ENCODE measurements around the gene TMPRSS2.
A peak's percentile ranks its signal among the peaks of the same experiment; 100 is the strongest.

The TMPRSS2 gene

GRCh38 chr21:41480086-41480690, 27.8 kb downstream of the TMPRSS2 start:
- no peak for DNase-seq

- DNase-seq, result no peak
Measured at GRCh38 chr21:41479686-41480085, 28.3 kb downstream of the TMPRSS2 start.

DNA sequence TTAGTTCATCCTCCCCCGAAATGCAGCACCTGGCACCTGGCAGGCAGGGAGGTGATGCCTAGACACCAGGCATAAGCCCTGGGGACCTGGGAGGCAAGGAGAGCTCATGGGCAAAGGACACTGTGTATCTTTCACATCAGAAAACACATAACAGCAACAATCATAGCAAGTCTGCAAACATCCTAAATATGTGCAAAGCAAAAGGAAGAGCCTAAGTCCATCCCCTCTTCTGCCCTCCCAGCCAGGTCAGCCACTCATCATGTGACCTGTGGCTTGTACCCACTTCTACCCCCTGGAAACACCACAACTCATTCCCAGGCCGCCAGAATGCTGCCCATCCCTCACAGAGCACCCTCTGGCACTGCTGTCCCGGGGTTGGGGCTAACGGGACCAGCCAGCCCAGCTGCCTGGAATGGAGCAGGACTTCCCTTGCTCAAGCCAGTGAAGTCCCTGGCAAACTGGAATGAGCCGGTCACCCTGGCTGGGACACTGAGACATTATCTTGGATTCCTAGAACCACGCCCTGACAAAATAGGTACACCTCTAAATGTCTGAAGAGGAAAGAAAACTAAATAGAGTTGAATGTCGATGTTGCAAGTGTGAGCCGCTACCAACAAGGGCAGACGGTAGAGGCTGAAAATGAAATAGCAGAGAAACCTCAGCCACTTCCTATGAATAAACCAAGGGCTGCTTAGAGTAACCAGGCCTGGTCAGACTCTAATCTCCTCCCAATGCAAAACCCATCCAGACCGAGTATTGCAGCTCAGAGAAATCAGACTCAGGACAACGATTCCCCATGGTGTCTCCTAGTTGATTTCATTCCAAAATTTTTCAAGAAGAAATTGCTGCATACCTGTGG, 29.4 kb downstream of the TMPRSS2 start:
- no peak for DNase-seq

DNA sequence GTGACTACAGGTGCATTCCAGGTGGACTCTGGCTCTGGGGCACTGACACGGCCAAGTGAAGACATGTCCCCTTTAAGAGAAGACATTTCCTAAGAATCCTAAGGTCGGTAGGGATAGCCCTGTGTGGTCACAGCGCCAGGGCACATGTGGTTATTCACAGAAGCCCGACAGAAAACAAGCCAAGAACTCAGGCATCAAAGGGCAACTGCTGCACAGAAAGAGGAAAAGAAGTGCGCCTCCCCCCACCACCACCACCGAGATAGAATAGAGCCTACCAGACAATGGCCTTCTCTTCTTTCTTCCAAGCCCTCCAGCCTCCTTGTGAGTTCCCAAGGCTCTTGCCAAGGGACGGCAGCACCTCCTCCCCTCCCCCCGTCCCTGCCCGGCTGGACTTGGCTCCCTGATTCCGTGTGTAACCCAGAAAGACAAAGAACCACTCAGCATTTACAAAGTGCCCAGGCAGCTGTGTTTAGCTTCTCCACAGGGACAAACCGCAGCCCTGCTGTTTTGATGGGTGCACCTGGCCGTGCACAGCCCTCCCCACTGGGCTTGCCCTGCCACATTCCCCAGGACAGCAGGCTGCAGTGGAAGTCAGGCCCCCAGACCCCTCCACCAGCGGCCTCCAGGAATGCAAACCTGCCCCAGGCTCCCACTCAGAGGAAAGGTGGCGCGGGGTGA, 30.2 kb downstream of the TMPRSS2 start:
- no peak for DNase-seq

- DNase-seq, result no peak
Measured at GRCh38 chr21:41475714-41476420, 32.1 kb downstream of the TMPRSS2 start.

GRCh38 chr21:41472753-41473548, 35.0 kb downstream of the TMPRSS2 start:
- DNase-seq, result no peak

DNA sequence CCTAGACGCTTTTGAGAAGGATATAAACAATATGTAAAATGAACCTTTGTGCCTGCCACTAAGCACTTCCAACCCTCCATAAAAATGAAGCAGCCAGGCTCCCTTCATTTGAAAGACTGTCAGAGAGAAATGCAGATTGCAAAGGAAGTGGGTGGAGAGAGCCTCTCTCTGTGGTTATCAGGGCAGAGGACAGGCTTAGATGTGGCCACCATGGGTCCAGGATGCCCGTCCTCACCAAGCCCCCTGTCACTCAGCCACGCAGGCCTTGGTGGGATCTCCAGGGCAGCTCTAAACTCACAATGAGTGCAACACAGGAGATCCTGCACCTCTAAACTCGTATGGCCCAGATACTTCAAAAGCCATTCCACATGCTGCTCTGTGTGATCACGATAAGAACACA, 37.9 kb downstream of the TMPRSS2 start:
- no peak for DNase-seq

DNA sequence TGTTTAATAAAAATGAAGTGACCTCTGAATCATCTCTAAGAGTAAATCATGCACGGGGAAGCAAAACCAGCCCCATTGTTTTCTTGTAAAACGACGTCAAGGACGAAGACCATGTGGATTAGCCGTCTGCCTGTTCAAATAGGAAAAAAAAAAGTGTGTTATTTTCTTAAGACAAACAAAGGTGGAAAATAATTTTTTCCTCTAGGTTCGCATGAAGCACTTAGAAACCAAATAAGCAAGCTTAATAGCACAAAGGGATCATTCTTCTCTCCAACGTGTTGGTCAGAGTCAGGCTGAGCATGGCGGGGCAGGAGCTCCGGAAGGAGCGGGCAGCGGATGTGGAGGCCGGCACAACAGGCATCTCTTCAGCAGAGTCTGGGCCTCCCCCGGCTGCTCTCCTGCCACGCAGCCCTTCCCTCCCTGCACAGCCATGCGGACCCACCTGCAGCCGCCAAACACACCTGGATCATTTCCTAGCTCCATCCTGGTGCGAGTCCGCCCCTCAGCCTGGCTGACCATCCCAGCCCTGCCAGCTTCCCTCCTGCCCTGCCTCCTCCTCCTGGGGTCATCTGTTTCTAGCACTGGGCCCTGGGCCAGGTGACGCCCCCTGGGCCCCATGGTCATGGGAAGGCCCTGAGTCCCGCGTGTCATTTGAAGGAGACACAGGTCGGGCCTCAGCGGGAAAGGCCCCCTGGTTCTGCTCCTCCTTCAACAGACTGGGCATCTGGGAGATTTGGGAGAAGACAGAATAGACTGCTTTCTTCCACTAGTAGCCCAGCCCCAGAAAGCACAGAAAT, 41.7 kb downstream of the TMPRSS2 start:
- no peak for DNase-seq

- DNase-seq, result no peak
Measured at GRCh38 chr21:41465176-41465781, 42.7 kb downstream of the TMPRSS2 start.

DNA sequence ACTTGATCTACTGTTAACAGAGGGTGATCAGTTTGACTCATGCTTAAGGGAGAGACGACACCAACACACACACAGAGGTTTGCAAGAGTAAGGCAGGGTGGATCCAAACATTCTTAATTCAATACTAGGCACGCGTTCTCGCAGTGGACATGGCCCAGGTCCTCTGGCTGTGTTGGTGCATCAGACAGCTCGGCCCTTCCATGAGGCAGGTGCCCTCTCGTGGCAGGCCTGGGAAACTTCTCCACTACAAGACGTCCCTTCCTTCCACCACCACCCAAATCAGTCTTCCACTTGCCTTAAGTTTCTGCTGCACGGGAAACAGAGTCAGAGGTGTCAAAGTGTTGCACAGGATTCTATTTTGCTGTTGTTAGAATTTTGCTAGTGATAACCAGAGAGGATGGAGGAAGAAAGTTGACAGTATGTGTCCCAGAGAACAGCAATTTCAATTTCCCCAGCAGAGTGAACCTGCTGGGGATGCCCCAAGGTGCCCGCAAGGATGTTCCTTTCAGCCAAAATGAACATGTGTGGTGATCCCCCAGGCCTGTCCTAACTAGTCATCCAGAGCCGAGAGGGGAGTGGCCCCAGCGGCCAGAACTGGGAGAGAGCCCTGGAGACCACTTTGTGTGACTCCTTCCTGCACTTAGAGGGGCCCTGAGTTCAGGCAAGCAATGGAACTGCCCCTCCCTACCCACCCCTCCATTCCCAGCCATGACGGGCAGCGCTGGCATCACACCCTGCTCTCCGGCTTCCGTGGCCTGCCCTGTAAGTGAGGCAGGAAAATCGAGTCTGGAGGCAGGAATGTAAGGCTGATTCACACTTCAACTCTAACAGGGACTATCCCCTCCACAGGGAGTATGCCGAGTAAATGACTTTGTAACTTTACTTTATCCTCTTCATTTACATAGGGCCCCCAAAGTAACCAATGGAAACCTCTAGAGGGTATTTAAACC, 47.1 kb downstream of the TMPRSS2 start:
- peak; percentile 47 for DNase-seq

GRCh38 chr21:41459884-41460534, 47.9 kb downstream of the TMPRSS2 start:
- DNase-seq, result no peak

DNA sequence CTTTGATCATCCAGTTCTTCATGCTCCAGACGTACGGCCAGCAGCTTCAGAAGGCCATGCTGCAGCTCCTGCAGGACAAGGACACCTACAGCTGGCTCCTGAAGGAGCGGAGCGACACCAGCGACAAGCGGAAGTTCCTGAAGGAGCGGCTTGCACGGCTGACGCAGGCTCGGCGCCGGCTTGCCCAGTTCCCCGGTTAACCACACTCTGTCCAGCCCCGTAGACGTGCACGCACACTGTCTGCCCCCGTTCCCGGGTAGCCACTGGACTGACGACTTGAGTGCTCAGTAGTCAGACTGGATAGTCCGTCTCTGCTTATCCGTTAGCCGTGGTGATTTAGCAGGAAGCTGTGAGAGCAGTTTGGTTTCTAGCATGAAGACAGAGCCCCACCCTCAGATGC, 49.4 kb downstream of the TMPRSS2 start:
- DNase-seq, result no peak

DNA sequence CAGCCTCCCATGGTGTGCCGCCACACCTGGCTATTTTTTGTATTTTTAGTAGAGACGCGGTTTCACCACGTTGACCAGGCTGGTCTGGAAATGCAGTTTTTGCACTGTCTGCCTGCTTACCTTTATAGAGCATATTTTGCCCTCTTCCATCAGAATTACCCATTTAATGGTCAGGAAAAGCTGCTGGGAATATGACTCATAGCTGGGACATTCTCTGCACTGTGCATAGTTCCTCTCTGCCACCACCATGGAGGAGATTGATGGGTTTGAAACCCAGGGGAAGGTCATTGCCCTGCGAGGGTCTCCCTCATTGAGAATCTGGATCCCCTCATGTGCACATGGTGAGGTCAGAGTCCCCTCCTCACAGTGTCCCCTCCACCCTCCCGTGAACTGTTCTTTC, 49.8 kb downstream of the TMPRSS2 start:
- DNase-seq, result no peak

DNA sequence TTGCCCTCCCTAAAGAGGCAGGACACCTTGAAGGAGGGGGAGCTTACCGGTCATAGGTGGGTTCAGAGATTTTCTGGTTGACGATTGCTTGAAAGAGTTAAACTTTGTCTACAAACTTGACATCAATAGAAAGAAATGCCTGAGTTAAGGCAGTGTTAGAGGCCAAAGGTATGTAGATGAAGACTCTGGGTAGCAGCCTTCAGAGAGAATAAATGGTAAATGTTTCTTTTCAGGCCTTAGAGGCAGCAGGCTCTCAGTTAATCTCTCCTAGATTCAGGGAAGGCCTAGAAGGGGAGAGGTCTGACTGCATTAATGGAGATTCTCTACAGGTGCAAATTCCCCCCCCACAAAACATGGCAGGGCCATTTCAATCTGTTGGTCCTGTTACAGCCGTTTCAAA, 54.2 kb downstream of the TMPRSS2 start:
- DNase-seq, result no peak

DNA sequence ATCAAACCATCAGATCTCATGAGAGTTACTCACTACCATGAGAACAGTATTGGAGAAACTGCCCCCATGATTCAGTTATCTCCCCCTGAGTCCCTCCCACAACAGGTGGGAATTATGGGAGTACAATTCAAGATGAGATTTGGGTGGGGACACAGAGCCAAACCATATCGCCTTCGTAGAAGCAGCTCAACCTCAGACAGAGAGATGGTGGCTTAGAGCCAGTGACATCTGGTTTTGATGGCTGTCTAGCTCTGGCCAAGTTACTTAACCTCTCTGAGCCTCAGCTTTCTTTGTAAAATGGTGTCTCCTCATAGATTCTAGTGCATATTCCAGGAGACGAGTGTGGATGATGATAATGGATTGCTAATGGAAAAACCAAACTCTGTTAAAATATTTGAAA, 54.8 kb downstream of the TMPRSS2 start:
- DNase-seq, result no peak

- DNase-seq, result no peak
Measured at GRCh38 chr21:41451753-41452676, 55.9 kb downstream of the TMPRSS2 start.

GRCh38 chr21:41449613-41450012, 58.3 kb downstream of the TMPRSS2 start:
- no peak for DNase-seq

DNA sequence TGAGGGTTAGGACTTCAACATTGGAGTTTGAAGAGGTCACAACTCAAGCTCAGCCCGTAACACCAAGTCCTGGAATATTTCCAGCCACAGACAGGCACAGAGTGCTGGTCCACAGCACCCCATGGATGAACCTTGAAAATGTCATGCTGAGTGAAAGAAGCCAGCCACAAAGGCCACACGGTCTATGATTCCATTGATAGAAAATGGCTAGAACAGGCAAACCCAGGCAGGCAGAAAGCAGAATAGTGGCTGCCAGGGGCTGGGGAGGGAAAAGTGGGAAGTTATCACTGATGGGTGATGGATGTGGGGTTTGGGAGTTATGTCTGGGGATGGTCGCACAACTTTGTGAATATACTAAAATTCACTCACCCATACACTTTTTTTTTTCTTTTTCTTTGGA, 60.6 kb downstream of the TMPRSS2 start:
- no peak for DNase-seq

Measured in kidney glomerular epithelial cell (primary cell).